Measurements from ENCODE around the gene EIF2S1.
A peak's percentile ranks its signal among the peaks of the same experiment; 100 is the strongest.
"Not testable (repeated sequence)": the region's sequence is repeated elsewhere in the genome, so short reads cannot be mapped to it uniquely, and the experiment has no call there.

Gene EIF2S1

DNA sequence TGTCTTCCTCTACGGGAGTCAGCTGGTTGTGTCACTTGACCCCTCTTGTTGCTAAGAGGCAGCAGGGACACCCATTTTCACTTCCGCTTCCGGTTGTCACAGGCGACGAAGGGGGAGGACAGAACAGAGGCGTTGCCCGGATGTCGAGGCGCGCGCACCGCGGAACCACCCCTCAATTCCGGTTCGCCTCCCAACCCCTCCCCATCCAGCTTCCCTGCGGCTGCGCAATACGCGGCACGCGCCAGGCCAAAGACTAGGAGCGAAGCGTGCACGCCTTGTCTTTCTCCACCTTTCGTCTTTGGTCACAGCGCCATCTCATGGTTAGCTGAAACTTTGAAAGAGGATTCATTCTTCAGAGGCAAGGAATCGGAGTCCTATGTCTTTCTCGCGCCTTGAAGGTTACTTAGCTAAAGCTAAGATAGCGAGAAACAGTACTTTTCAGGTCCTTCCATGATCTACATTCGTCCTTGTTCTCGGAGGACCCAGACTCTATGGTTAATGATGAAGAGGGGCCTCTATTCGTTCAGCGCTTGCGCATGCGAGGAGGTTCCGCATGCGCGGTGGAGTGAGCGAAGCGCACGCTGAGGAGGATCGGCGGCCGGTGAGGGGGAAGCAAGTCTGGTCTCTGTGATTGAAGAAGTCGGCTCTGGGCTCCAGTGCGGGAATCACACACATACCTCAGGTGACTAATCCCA is at the start of gene EIF2S1, which contains the start of gene ATP6V1D:
EIF2S1 (plus strand) TSS at position 554 of the 695 bp plus-strand sequence. CDS start 4,440 bp downstream, outside the sequence.
ATP6V1D (minus strand) TSS at position 30 of the 695 bp plus-strand sequence. CDS start 106 bp downstream, outside the sequence.
- DNase-seq, result peak; percentile 98

GRCh38 chr14:67311868-67312267 is 48.3 kb upstream of the EIF2S1 start:
- no peak for DNase-seq

- no peak for DNase-seq
These were observed 47.0 kb upstream of the EIF2S1 start for GRCh38 chr14:67313153-67313552.

GRCh38 chr14:67317822-67318221 is 42.3 kb upstream of the EIF2S1 start:
- no peak for DNase-seq

DNA sequence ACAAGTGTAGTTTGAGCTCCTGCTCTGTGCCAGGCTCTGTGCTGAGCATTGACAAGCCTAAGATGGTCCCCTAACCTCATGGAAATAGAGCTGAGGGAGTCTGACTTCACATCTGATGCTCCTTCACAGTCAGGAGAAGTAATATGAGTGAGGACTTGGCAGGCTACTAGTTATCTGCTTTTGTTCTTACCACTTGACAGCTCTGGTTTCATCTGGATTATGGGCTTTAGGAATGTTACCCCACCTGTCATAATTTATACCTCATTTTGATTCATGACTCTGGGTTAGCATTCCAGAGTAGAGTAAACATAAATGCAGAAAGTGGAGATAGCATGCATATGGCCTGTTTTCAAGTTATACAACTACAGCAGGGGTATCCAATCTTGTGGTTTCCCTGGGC is 41.0 kb upstream of the EIF2S1 start:
- DNase-seq, result no peak

DNA sequence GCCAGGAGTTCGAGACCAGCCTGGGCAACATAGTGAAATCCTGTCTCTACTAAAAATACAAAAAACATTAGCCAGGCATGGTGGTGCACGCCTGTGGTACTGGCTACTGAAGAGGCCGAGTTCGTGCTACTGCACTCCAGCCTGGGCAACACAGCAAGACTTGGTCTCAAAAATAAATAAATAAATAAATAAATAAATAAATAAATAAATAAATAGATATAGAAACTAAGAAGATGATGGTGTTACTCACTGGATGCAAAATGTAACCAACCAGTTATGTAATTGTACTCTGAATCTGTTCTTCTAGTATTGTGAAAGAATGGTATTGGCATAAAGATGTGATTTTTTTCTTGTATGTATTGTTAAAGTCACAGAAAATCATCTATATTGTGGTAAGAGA is 30.5 kb upstream of the EIF2S1 start:
- not testable (repeated sequence) for DNase-seq

DNA sequence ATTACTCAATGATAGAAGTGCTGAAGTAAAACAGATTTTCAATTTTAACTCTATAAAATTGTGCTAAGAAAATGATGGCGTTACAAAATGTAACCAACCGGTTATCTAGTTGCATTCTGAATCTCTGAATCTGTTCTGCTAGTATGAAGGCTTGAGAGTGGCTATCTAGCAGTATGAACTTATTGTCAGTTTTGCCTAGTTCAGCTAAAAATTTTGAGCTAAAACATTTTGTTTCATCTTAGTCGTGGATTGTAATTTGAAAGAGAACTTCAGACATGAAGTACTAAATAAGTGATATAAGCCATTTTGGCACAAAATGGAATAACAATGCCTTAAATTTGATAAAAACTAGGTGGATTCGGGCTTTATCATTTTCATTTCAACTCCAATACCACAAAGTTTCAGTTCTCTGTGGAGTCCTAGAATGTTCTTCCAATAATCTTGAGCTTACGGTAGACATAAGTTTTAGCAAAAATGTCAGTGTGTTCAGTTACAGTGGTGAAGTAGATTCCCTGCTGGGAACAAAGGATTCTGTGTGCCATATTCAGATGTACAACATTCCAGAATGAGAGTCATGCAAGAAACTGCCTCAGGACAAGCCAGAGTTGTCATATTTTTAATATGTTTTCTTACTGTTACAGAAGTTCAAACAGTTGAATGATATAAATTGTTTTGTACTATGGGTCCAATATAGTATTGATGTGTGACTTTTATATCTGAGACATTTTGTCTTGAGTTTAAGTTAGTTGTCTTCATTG is 28.6 kb upstream of the EIF2S1 start:
- DNase-seq, result no peak

DNA sequence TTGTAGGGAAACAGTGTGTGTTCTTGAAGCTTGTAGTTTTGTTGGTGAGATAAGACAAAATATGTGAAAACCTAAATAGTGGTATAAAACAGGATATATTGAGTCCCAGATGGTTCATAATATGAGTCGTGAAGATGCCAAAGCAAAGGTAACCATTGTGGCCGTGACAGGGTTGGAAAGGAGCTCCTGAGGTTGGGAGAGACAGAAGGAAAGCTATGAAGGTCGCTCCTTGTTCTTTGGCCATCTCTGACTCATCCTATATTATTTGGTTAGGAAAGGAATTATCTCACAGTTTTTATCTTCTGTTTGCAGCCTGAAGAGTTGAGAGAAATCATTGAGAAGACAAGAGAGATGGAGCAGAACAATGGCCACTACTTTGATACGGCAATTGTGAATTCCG is 27.7 kb upstream of the EIF2S1 start:
- no peak for DNase-seq

- DNase-seq, result no peak
These were observed 24.3 kb upstream of the EIF2S1 start for GRCh38 chr14:67335781-67336180.

GRCh38 chr14:67341231-67341630 is 18.9 kb upstream of the EIF2S1 start:
- DNase-seq, result not testable (repeated sequence)

DNA sequence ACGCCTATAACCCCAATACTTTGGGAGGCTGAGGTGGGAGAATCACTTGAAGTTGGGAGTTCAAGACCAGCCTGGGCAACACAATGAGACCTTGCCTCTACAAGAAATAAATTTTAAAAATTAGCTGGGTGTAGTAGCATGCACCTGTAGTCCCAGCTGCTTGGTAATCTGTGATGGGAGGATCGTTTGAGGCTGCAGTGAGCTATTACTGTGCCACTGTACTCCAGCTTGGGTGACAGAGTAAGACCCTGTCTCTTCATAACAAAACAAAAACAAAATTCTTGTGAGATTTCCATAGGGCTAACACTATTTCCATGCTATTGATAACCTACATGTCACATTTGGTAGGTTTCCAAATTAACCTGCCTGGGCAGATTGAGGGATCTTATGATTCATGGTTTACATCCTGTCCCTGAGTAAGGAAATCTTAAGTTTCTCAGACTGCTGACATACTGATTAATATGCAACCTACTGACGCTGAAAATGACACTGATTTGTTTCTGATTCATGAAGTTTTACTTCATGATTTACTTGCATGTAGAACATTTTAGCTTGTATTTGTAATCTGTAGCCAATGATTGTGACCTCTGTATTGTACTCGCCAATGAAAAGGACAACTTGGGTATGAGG is 16.4 kb upstream of the EIF2S1 start:
- DNase-seq, result no peak

- DNase-seq, result no peak
These were observed 14.5 kb upstream of the EIF2S1 start for GRCh38 chr14:67345583-67345982.

DNA sequence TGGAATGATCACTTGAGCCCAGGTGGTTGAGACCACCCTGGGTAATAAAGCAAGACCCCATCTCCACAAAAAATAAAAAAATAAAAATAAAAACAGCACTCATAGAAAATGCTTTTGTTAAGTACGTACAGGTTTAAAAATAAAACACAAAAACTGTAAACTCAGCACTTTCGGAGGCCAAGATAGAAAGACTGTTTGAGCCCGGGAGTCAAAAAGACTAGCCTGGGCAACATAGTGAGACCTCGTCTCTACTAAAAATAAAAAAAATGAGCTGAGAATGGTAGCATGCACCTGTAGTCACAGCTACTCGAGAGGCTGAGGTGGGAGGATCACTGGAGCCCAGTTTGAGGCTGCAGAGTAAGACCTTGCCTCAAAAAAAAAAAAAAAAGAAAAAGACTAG is 8.1 kb upstream of the EIF2S1 start:
- DNase-seq, result no peak

GRCh38 chr14:67357186-67357968 is 2.8 kb upstream of the EIF2S1 start:
- DNase-seq, result no peak

GRCh38 chr14:67357969-67358354 is 2.2 kb upstream of the EIF2S1 start:
- DNase-seq, result no peak

GRCh38 chr14:67358924-67359774 is 979 bp upstream of the EIF2S1 start:
- no peak for DNase-seq

GRCh38 chr14:67360470-67361206 is 510 bp downstream of the EIF2S1 start:
- no peak for DNase-seq

DNA sequence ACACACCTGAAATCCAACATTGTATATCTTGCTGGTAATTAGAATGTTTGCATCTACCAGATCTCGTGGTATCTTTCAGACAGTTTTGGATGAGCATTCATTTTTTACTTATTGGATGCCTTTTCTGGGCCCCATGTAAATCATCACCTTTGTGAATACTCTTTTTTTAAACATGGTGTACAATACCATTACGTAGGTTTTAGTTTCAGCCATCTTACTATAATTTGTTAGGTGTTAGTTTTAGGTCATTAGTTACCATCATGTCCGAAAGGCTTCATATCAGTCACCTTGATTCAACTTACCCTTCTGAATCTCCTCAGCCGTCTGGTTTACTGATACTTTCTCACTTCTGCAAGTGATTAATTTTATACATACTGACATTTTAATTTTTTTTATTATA is 5.3 kb downstream of the EIF2S1 start:
- DNase-seq, result no peak

DNA sequence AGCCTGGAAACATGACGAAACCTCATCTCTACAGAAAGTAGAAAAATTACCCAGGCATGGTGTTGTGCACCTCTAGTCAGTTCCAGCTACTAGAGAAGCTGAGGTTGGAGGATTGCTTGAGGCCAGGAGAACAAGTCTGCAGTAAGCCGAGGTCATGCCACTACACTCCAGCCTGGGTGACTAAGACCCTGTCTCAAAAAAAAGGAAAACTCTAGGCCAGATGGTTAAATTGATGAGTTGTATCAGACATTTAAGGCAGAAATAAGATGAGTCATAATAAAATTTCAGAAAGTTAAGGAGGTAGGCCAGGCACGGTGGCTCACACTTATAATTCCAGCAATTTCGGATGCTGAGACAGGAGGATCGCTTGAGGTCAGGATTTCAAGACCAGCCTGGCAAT is 10.7 kb downstream of the EIF2S1 start:
- no peak for DNase-seq

DNA sequence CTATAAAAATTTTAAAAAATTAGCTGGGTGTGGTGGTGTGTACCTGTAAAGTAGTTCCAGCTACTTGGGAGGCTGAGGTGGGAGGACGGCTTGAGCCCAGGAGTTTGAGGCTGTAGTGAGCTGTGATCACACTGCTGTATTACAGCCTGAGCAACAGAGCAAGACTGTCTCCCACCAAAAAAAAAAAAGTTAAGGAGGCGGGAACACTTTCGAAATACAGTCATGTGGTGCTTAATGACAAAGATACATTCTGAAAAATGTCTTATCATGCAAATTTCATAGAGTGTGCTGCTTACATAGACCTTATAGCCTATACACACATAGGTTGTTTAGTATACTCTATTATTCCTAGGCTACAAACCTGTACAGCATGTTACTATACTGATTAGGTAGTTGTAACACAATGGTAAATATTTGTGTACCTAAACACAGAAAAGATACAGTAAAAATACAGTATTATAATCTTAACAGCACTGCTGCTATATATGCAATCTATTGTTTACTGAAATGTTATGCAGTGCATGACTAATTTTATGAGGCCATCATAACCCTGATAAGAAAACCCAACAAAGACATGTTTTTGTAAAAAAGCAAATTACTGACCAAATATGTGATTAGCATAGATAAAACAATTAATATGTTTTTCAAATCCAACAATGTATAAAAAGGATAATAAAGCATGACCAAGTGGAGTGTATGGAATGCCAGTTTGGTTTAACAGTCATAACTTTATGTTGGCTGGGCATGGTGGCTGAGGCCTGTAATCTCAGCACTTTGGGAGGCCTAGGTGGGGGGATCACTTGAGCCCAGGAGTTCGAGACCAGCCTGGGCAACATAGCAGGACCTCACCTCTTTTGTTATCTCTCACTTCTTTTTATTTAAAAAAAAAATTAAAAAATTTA is 11.4 kb downstream of the EIF2S1 start:
- no peak for DNase-seq
